HG03196 (cell line): ENCODE data around the gene PIP5K1C.

Experiments
- ATAC-seq: cut with Tn5 transposase; IDR thresholded peaks from one replicate; pipeline ENCODE4 v1.9.1; 2021; ENCODE audit not compliant: unreplicated experiment

The PIP5K1C gene

GRCh38 chr19:3646336-3647092, 53.8 kb downstream of the PIP5K1C start:
- no peak for ATAC-seq

- no peak for ATAC-seq
These were observed 54.5 kb downstream of the PIP5K1C start for GRCh38 chr19:3645726-3646125.

- no peak for ATAC-seq
These were observed 55.2 kb downstream of the PIP5K1C start for GRCh38 chr19:3645067-3645396.

GRCh38 chr19:3644351-3645066, 55.8 kb downstream of the PIP5K1C start:
- no peak for ATAC-seq

DNA sequence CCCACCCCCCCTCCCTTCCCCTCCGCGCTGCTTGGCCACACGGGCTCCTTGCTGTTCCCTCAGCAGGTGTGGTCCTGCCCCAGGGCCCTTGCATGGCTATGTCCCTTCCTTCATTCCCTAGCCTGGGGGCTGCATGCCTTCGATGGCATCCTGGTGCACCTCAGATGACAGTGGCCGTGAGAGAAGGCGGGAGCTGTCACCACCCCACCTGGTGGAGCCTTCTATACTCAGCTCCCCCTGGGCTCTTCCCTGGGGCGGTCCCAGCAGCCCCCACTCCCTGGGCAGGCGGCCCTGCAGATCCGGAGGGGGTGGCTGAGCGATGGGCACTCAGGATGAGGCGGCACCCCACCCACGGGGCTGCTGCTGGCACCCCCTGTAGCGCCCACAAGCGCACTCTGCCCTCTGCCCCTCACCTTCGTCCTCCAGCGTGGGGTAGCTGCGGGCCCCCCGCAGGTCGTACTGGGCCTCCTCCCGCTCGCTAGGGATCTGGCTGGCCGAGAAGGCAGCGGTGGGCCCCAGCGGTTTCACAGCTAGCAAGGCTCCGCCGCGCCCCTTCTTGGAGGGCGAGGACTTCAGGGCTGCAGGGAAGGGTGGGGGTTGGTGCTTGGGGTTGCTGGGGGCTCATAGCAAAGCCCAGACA, 56.5 kb downstream of the PIP5K1C start:
- no peak for ATAC-seq

GRCh38 chr19:3642987-3643673, 57.1 kb downstream of the PIP5K1C start:
- ATAC-seq: no peak

- no peak for ATAC-seq
These were observed 58.0 kb downstream of the PIP5K1C start for GRCh38 chr19:3642296-3642695.

DNA sequence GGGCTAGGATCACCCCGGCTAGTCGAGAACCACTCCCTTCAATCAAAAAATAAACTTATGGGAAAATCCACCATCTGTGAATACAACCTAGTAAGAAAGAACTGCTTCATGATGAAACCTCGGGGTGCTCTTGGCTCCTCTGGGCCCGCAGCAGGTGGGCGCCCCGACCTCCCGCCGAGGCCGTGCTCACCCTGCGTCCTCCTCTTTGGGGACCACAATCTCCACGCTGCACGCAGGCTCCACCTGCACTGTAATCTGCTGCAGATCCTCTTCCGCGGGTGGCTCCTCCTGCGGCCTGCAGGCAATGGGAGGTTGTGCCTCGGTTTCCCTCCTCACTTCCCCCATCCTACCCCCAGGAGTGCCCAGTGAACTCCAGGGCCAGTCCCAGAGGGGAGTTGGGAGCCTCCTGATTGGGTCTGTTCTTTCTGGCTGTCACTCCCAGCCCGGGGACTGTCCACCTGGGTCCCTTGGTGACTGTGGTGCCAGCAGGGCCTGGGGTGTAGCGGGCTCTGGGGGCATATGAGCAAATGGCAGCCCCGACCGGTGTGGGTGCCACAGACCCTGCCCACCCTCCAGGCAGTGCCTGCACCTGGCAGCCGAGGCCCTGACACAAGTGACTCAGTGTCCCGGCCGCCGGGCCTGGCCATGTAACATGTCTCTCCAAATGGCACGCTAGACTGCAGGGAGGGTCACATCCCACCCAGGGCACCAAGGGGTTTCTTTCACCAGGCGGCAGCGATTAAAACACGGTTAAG, 58.6 kb downstream of the PIP5K1C start:
- ATAC-seq: no peak

GRCh38 chr19:3639479-3639878, 60.8 kb downstream of the PIP5K1C start:
- ATAC-seq: no peak

- ATAC-seq: no peak
These were observed 61.8 kb downstream of the PIP5K1C start for GRCh38 chr19:3638208-3639193.

DNA sequence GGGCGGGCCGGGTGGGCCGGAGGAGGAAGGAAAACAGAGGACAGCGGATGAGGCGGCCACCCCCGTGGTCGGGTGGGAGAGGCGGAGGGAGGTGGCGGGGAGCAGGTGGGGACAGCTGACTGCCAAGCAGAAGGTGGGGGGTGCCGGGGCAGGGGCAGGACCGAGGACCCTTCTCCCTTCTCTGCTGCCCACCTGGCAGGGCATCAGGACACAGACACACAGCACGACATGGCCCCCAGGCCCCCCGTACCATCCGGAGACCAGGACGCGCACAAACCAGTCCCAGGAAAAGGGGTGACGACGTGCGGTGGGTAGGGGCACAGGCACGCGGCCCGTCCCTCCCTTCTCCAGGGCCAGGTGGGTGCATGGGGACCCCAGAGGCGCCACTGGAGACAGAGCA, 62.6 kb downstream of the PIP5K1C start:
- no peak for ATAC-seq

DNA sequence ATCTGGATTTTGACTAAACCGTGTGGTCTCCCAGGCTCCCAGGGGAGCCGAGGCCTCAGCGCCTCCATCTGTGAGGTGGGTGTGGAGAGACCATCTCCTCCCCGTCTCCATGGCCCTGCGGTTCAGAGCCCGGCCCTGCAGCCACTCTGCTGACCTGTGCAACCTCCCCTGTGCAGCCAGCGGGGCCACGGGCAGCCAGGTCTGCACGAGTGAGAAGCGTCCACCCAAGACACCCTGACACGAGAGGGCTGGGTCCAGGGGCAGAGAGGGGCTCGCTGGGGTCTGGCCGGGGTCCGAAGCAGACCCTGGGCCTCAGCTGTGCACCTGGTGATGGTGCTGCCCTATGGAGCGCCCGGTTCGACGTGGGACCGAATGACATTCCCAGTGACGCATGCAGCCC, 63.3 kb downstream of the PIP5K1C start:
- ATAC-seq: no peak

DNA sequence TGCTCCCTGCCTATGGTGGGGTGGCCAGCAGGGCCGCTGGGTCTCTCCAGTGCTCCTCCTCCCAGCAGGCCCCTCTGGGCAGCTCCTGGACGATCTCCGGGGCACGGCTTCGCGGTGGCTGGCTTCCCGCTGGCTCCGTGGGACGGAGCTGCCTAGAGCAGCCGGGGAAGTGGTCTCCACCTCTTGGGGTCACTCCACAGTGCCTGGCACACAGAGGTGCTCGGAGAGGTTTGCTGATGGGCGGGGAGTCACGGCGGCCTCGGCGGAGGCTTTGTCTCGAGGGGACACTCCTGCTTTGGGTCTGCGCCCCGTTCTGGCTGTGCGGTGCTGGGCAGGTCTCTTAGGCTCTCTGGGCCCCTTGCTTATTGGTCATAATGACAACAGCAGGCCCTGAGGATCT, 63.8 kb downstream of the PIP5K1C start:
- no peak for ATAC-seq

DNA sequence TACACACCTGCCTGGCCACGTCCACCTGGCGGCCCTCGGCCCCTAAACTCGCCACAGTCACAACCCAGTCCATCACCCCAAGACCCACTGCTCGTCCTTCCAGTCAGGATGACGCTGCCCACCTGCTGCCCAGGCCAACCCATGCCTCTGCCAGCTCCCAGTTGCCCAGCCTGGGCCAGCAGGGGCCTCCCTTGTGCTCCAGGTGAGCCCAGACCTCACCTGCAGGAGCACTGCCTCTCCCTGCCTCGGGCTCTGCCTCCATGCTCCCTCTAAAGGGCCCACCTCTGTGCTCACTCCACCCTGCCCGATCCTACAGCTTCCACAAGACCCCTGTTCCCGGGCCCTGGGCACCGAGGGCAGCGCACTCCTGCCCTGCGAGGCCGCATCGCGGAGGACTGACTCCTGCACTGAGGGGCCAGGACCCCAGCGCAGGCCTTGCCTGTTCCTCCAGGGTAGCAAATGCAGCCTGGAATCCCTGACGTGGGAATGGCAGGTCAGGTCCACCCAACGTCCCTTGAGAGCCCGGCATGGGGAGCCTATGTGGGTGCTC, 65.7 kb downstream of the PIP5K1C start:
- no peak for ATAC-seq

DNA sequence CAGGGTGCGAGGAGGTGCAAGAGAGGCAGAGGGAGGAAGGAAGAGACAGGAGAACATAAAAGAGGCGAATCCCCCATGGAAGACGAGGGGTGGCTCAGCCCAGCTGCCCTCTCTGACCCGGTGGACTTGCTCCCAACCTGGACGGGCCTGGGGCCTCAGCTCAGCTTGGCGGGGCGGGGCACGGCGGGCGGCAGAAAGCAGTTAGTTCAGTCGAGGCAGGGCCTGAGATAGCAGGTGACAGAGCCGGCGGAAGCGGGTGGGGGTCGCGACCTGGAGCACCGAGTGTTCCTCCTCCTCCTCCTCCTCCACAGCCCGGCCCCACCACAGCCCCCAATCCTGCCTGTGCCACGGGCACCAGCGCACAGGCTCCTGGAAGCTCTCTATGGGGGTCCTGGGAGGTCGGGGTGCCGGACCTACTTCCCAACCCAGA, 66.7 kb downstream of the PIP5K1C start:
- ATAC-seq: no peak

DNA sequence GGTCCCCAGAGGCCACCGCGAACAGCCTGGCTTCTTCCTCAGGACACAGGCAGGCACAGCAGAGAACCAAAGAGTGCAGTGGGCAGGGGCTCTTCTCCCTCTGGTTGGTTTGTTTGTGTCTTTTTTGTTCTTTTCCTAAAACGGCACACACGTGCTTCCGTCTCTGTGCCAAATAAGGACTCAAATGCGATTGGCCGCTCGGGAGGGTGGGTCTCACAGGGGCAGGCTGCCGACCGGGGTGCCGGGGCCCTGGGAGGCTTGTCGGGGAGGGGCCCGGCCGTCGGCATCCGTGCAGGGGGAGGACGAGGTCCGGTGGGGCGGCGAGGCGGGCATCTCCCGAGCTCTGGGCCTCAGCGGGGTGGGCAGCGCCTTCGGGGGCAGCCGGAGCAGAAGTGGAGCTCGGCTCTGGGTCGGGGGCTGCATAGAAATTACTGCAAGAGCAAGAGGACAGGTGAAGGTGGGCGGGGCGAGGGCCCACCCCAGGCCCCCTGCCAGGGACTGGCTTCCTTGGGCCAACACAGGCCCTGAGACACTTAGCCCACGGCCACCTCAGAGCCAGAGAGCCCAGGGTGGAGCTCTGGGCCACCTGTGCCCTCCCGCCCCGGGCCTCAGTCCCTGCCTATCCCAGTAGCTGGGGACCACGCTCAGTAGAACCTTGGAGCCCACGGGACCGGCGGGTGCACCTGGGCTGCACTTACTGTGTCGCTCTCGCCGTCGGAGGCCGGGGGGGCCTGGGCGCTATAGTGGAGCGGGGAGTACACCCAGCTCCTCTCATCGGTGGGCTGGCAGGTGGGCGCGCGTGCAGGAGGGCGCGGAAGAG, 67.3 kb downstream of the PIP5K1C start:
- ATAC-seq: no peak

- no peak for ATAC-seq
These were observed 68.2 kb downstream of the PIP5K1C start for GRCh38 chr19:3632098-3632497.

GRCh38 chr19:3631053-3631861, 69.0 kb downstream of the PIP5K1C start:
- no peak for ATAC-seq
